Measurements from ENCODE around the gene ACYP2. TPM values are rescaled to one million over a fixed set of nuclear protein-coding genes. Genes with fewer than 3 reads are reported as not detected.

Gene ACYP2
- total RNA-seq, 6 donors from 2014 or later: 8.9 to 15.7 (median 14.8) TPM

DNA sequence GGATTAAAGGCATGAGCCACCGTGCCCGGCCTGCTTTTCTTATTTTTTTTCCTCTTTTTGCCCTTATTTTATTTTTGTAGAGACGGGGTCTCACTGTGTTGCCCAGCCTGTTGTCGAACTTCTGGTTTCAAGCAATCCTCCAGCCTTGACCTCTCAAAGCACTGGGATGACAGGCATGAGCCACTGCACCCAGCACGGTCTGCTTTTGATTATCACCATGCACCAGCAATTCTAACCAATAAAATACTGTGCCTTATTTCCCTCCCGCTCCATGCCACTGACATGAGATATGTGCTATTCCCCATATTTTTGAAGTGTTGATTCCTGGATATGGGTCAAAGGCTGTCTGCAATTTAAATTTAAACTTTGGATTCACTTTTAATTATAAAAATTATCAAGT is 42.9 kb downstream of the ACYP2 start:
- TF ChIP-seq POLR2AphosphoS5 (IDR thresholded peaks at IDR 0.05): no peak
- TF ChIP-seq, protein P1, sequence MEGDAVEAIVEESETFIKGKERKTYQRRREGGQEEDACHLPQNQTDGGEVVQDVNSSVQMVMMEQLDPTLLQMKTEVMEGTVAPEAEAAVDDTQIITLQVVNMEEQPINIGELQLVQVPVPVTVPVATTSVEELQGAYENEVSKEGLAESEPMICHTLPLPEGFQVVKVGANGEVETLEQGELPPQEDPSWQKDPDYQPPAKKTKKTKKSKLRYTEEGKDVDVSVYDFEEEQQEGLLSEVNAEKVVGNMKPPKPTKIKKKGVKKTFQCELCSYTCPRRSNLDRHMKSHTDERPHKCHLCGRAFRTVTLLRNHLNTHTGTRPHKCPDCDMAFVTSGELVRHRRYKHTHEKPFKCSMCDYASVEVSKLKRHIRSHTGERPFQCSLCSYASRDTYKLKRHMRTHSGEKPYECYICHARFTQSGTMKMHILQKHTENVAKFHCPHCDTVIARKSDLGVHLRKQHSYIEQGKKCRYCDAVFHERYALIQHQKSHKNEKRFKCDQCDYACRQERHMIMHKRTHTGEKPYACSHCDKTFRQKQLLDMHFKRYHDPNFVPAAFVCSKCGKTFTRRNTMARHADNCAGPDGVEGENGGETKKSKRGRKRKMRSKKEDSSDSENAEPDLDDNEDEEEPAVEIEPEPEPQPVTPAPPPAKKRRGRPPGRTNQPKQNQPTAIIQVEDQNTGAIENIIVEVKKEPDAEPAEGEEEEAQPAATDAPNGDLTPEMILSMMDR (IDR thresholded peaks at IDR 0.05): no peak
- no peak for TF ChIP-seq EP300 (IDR thresholded peaks at IDR 0.05)
- TF ChIP-seq POLR2A (IDR thresholded peaks at IDR 0.05): no peak

DNA sequence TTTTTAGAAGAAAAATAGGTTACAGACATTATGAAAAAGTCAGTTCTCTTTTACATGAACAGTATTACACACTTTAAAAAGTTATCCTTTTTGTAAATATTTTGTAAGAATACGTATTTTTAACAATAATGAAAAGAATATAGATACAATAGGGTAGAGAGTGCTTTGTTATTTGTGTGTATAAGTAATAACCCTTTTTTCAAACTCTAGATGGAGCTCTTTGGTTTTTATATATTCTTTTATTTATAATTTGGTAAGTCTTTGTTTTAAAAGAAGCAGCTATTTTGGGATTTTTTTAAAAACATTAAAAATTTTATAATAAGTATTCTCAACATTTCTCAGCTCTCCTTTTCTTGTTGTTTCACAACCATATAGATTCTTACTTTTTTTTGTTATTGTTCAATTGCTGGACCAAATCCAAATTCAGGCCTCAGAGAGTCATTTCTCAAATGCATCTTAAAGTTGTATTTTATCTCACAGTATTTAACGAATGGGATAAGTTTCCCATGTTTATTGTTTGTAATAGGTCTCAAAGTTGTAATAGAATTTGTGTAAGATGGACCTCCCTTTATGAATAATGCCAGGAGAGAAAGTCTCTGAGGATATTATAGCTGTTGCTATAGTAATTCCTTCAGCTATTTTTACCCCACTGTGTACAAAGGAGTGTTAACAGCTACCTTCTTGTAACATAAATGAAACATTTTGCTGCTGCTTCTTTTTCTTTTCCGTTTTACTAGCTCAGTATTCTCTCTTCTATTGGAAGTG is 46.4 kb downstream of the ACYP2 start:
- ATAC-seq (ENCODE audit: low FRiP score in 2 of 2) (no peak), DNase-seq (no peak)
- Histone ChIP-seq H3K4me3 (no peak overlapping the region), H3K9me3 (no peaks in the 10 kb centered on the region), H3K27ac (no peak overlapping the region), H3K36me3 (no peaks in the 10 kb centered on the region), H3K27me3 (no peaks in the 10 kb centered on the region), H3K4me1 (no peaks in the 10 kb centered on the region)
- WGBS, 2 donors: 60 to 67% methylated on average over 3 of the region's 3 CpGs
- TF ChIP-seq, protein P1 (IDR thresholded peaks at IDR 0.05): no peak
- no peak for TF ChIP-seq EP300 (IDR thresholded peaks at IDR 0.05)
- no peak for TF ChIP-seq POLR2AphosphoS5 (IDR thresholded peaks at IDR 0.05)
- no peak for TF ChIP-seq POLR2A (IDR thresholded peaks at IDR 0.05)

More for the DNA sequence above, 42.9 kb downstream of the ACYP2 start:
- 93 to 97% methylated on average over 6 of the region's 6 CpGs for WGBS, 2 donors
- peaks cover 0 to 5% (median 0%) of the 10 kb centered on the region in 4 donors for H3K36me3 ChIP-seq
- no peaks in the 10 kb centered on the region for H3K27me3 ChIP-seq
- no peak for ATAC-seq (ENCODE audit: low FRiP score in 2 of 2)
- H3K4me1 ChIP-seq: no peaks in the 10 kb centered on the region
- DNase-seq: no peak
- no peaks in the 10 kb centered on the region for H3K9me3 ChIP-seq
- no peak overlapping the region for H3K27ac ChIP-seq
- no peak overlapping the region for H3K4me3 ChIP-seq

DNA sequence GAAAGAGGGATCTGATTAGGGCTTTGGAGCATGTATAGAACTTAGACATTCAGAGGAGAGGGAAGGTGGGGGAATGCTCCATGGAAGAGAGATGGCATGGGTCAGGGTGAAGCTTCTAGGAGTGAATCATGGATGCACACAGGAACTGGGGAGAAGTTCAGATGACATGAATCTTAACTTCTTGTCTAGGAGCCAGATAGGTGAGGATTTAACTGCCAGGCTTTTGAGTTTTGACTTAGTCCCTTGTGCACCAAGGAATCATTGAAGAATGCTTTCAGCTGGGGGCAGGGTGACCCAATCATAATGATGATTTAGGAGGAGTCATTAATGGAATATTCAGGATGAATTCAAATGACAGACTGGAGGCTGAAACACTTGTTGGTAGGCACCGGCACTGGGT is 48.7 kb downstream of the ACYP2 start:
- Histone ChIP-seq H3K9me3 (no peaks in the 10 kb centered on the region), H3K27ac (no peak overlapping the region), H3K4me1 (no peaks in the 10 kb centered on the region), H3K36me3 (no peaks in the 10 kb centered on the region), H3K4me3 (no peak overlapping the region), H3K27me3 (no peaks in the 10 kb centered on the region)
- ATAC-seq (ENCODE audit: low FRiP score in 2 of 2) (no peak), DNase-seq (no peak)
- 62 to 88% methylated on average over 1 of the region's 1 CpG for WGBS, 2 donors
- TF ChIP-seq POLR2A (IDR thresholded peaks at IDR 0.05): no peak
- TF ChIP-seq EP300 (IDR thresholded peaks at IDR 0.05): no peak
- no peak for TF ChIP-seq POLR2AphosphoS5 (IDR thresholded peaks at IDR 0.05)
- TF ChIP-seq, protein P1 (IDR thresholded peaks at IDR 0.05): no peak

DNA sequence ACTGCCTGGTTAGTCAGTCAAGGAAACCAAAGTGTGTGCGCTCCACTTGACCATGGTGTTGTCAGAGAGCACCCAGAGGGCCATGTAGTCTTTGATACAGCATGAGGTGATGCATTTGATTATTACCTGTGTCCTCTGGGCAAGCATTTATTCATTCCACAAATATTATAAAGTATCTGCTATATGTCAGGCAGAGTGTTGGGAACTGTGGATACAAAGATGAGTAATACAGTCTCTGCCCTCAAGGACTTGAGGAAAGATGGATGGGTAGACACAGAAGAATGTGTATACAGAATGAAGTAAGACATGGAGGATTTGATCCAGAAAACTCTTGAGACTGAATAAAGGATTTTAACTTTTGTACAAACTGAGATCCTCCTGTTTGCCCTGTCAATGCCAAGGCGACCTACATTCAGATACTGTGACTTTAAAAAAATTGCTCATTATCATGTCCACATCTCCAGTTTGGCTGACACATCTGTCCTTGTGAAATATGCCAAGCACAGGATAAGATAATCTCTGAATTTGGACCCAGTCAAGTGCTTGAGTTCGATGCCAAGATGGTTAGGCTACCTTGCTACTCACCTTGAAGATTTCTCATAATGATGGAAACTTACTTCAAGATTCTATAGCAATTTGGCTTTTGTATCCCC is 50.8 kb downstream of the ACYP2 start:
- Histone ChIP-seq H3K4me3 (no peak overlapping the region), H3K4me1 (no peaks in the 10 kb centered on the region), H3K27me3 (no peaks in the 10 kb centered on the region), H3K27ac (no peak overlapping the region), H3K36me3 (no peaks in the 10 kb centered on the region), H3K9me3 (no peaks in the 10 kb centered on the region)
- WGBS, 2 donors: 94 to 98% methylated on average over 3 of the region's 3 CpGs
- TF ChIP-seq POLR2A (IDR thresholded peaks at IDR 0.05) (no peak), POLR2AphosphoS5 (IDR thresholded peaks at IDR 0.05) (no peak), EP300 (IDR thresholded peaks at IDR 0.05) (no peak)
- TF ChIP-seq, protein P1 (IDR thresholded peaks at IDR 0.05): no peak
- ATAC-seq (ENCODE audit: low FRiP score in 2 of 2) (no peak), DNase-seq (no peak)
